Measurements from ENCODE around the gene HOXA7.
A peak's percentile ranks its signal among the peaks of the same experiment; 100 is the strongest.

HOXA7 gene

GRCh38 chr7:27156508-27156898 is at the start of gene HOXA7:
HOXA7 (minus strand) TSS chr7:27156675; CDS start chr7:27156545, 130 bp downstream.
- TF ChIP-seq CTCF (IDR thresholded peaks at IDR 0.05; ENCODE audit: borderline replicate concordance, extremely low read depth, low read length, poor library complexity, severe bottlenecking), result no peak
- no peak for TF ChIP-seq EZH2 (IDR thresholded peaks at IDR 0.05; ENCODE audit: borderline replicate concordance, low read depth, low read length, severe bottlenecking)
- H3K9me3 ChIP-seq (ENCODE audit: insufficient read depth, low read length, severe bottlenecking), result no peaks in the 10 kb centered on the region
- H3K9ac ChIP-seq (ENCODE audit: low read depth, low read length), result peak within 1 kb of the TSS; percentile 86
- DNase-seq, result peak; percentile 76
- H3K36me3 ChIP-seq (ENCODE audit: insufficient read depth, low read length), result no peaks in the 10 kb centered on the region
- peak within 1 kb of the TSS; percentile 91 for H3K27ac ChIP-seq (ENCODE audit: low read length)
- peaks cover 9% of the 10 kb centered on the region for H3K79me2 ChIP-seq (ENCODE audit: insufficient read depth, low read length)
- ATAC-seq (ENCODE audit: insufficient read depth, low read depth), result peak; percentile 72
- H3K4me3 ChIP-seq (ENCODE audit: low read depth in 1 of 2, low read length in 2 of 2), result peak within 1 kb of the TSS; percentile 46 to 70
- peak within 1 kb of the TSS; percentile 74 for H3K4me2 ChIP-seq (ENCODE audit: insufficient read depth, low read length)
- no peaks in the 10 kb centered on the region for H4K20me1 ChIP-seq (ENCODE audit: insufficient read depth, low read length)
- H3K4me1 ChIP-seq (ENCODE audit: insufficient read depth, low read length), result peaks cover 36% of the 10 kb centered on the region
- H3K27me3 ChIP-seq (ENCODE audit: insufficient read depth, low read length, poor library complexity), result no peaks in the 10 kb centered on the region
- H2AFZ ChIP-seq (ENCODE audit: low read depth, low read length), result peak within 1 kb of the TSS; percentile 92

DNA sequence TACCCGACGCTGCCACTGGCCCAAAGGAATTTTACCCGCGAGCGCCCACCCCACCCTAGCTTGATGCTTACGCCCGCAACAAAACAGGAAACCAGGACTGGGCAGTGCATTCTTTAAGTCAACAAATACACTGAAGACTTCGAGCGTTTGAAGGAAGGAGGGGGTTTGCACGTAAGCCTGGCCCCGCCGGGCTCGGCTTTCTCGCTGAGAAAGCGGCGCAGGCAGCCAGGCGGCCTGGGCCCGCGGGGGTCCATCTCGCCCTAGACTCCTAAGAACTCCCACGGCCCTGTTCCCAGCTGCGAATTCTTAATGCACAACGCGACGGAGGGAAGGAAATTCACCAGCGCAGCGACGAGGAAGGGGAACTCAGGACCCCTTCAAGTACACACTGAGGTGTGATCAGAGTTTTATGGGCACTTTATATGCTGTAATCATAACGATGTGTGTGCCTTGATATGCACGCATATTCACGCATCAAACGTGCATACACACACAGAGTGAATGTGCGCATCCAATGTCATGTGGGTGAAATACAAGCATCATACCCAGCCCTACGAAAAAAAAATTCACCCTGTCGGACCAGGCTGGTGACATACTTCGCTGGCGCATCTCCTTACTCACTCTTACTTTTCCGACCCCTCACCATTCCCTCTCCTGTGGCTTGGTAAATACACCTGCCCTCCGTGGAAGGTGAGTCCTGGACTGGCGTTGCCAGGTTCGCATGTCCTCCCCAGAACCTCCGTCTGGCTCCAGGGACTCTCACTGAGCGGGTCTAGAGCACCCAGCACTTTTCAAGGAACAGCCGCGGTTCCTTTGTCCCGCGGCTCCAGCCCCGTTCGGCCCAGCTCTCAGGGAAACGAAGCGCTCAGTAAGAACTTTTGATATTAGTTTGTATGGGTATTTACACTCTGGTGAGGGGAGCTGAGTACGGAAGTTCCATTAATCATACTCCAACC is 49.1 kb upstream of the HOXA7 start:
- Histone ChIP-seq H3K27ac (ENCODE audit: low read length) (no peak overlapping the region), H3K4me2 (ENCODE audit: insufficient read depth, low read length) (no peak overlapping the region), H3K9me3 (ENCODE audit: insufficient read depth, low read length, severe bottlenecking) (no peaks in the 10 kb centered on the region), H2AFZ (ENCODE audit: low read depth, low read length) (no peak overlapping the region), H3K36me3 (ENCODE audit: insufficient read depth, low read length) (no peaks in the 10 kb centered on the region), H3K79me2 (ENCODE audit: insufficient read depth, low read length) (no peaks in the 10 kb centered on the region), H3K4me1 (ENCODE audit: insufficient read depth, low read length) (peaks cover 4% of the 10 kb centered on the region), H3K9ac (ENCODE audit: low read depth, low read length) (no peak overlapping the region), H3K4me3 (ENCODE audit: low read depth in 1 of 2, low read length in 2 of 2) (no peak overlapping the region), H4K20me1 (ENCODE audit: insufficient read depth, low read length) (no peaks in the 10 kb centered on the region), H3K27me3 (ENCODE audit: insufficient read depth, low read length, poor library complexity) (peaks cover 14% of the 10 kb centered on the region)
- TF ChIP-seq EZH2 (IDR thresholded peaks at IDR 0.05; ENCODE audit: borderline replicate concordance, low read depth, low read length, severe bottlenecking), result no peak
- ATAC-seq (ENCODE audit: insufficient read depth, low read depth) (no peak), DNase-seq (no peak)

GRCh38 chr7:27204851-27205322 is 48.4 kb upstream of the HOXA7 start:
- no peak for DNase-seq
- Histone ChIP-seq H3K27me3 (ENCODE audit: insufficient read depth, low read length, poor library complexity) (peaks cover 19% of the 10 kb centered on the region), H3K27ac (ENCODE audit: low read length) (no peak overlapping the region), H3K36me3 (ENCODE audit: insufficient read depth, low read length) (no peaks in the 10 kb centered on the region), H3K9ac (ENCODE audit: low read depth, low read length) (no peak overlapping the region), H2AFZ (ENCODE audit: low read depth, low read length) (no peak overlapping the region), H3K4me3 (ENCODE audit: low read depth in 1 of 2, low read length in 2 of 2) (no peak overlapping the region), H3K9me3 (ENCODE audit: insufficient read depth, low read length, severe bottlenecking) (no peaks in the 10 kb centered on the region), H4K20me1 (ENCODE audit: insufficient read depth, low read length) (no peaks in the 10 kb centered on the region), H3K4me2 (ENCODE audit: insufficient read depth, low read length) (no peak overlapping the region), H3K79me2 (ENCODE audit: insufficient read depth, low read length) (no peaks in the 10 kb centered on the region), H3K4me1 (ENCODE audit: insufficient read depth, low read length) (peaks cover 10% of the 10 kb centered on the region)
- TF ChIP-seq EZH2 (IDR thresholded peaks at IDR 0.05; ENCODE audit: borderline replicate concordance, low read depth, low read length, severe bottlenecking) (no peak), CTCF (IDR thresholded peaks at IDR 0.05; ENCODE audit: borderline replicate concordance, extremely low read depth, low read length, poor library complexity, severe bottlenecking) (no peak)
- no peak for ATAC-seq (ENCODE audit: insufficient read depth, low read depth)

- Histone ChIP-seq H3K9me3 (ENCODE audit: insufficient read depth, low read length, severe bottlenecking) (no peaks in the 10 kb centered on the region), H3K27me3 (ENCODE audit: insufficient read depth, low read length, poor library complexity) (peaks cover 19% of the 10 kb centered on the region), H3K79me2 (ENCODE audit: insufficient read depth, low read length) (no peaks in the 10 kb centered on the region), H2AFZ (ENCODE audit: low read depth, low read length) (no peak overlapping the region), H3K4me3 (ENCODE audit: low read depth in 1 of 2, low read length in 2 of 2) (no peak overlapping the region), H4K20me1 (ENCODE audit: insufficient read depth, low read length) (no peaks in the 10 kb centered on the region), H3K9ac (ENCODE audit: low read depth, low read length) (no peak overlapping the region), H3K4me2 (ENCODE audit: insufficient read depth, low read length) (no peak overlapping the region), H3K27ac (ENCODE audit: low read length) (no peak overlapping the region), H3K36me3 (ENCODE audit: insufficient read depth, low read length) (no peaks in the 10 kb centered on the region), H3K4me1 (ENCODE audit: insufficient read depth, low read length) (peaks cover 13% of the 10 kb centered on the region)
- DNase-seq (no peak), ATAC-seq (ENCODE audit: insufficient read depth, low read depth) (no peak)
- TF ChIP-seq EZH2 (IDR thresholded peaks at IDR 0.05; ENCODE audit: borderline replicate concordance, low read depth, low read length, severe bottlenecking) (no peak), CTCF (IDR thresholded peaks at IDR 0.05; ENCODE audit: borderline replicate concordance, extremely low read depth, low read length, poor library complexity, severe bottlenecking) (no peak)
Measured at GRCh38 chr7:27203964-27204594, 47.6 kb upstream of the HOXA7 start.
